SK-N-SH treated with all-trans-retinoic acid at 6 μM for 48 hours (cell line): ENCODE results near the gene NUP210L.
"Not testable (repeated sequence)": the region's sequence is repeated elsewhere in the genome, so short reads cannot be mapped to it uniquely, and the experiment has no call there.

Experiments
- ARNTL ChIP-seq: fragments of 450-650 bp; formaldehyde crosslinking; IDR thresholded peaks from 2 replicates; pipeline ENCODE4 v1.5.0; 2020; ENCODE audit warnings: low read depth, mild to moderate bottlenecking, moderate library complexity, borderline replicate concordance
- CSDC2 ChIP-seq: fragments of 250-450 bp; sonication (Bioruptor Pico); IDR thresholded peaks from 2 replicates; pipeline ENCODE4 v1.5.0; 2020; ENCODE audit warnings: mild to moderate bottlenecking, moderate library complexity
- ISL1 ChIP-seq: fragments of 250-450 bp; sonication (Bioruptor Pico); IDR thresholded peaks from 2 replicates; pipeline ENCODE4 v2.1.2; 2022; ENCODE audit warnings: mild to moderate bottlenecking, moderate library complexity
- PATZ1 ChIP-seq: fragments of 250-450 bp; sonication (Bioruptor Pico); IDR thresholded peaks from 2 replicates; pipeline ENCODE4 v1.8.0; 2020; ENCODE audit warnings: mild to moderate bottlenecking, moderate library complexity, borderline replicate concordance
- SNAI2 ChIP-seq: fragments of 250-450 bp; sonication (Bioruptor Pico); IDR thresholded peaks from 2 replicates; pipeline ENCODE4 v1.5.0; 2020; ENCODE audit warnings: mild to moderate bottlenecking, moderate library complexity
- ZC3H10 ChIP-seq: fragments of 250-450 bp; sonication (Bioruptor Pico); IDR thresholded peaks from 2 replicates; pipeline ENCODE4 v1.5.1; 2021; ENCODE audit warnings: mild to moderate bottlenecking, moderate library complexity
- ZFP30 ChIP-seq: fragments of 450-650 bp; formaldehyde crosslinking; IDR thresholded peaks from 2 replicates; pipeline ENCODE4 v1.5.0; 2022; ENCODE audit warnings: mild to moderate bottlenecking, moderate library complexity
- TF ChIP-seq, protein P1 (sequence below): fragments of 250-450 bp; sonication (Bioruptor Pico); IDR thresholded peaks from 2 replicates; pipeline ENCODE4 v1.5.1; 2020; ENCODE audit warnings: low read depth, mild to moderate bottlenecking, moderate library complexity

- TF ChIP-seq ZFP30 (CRISPR knock-in tag); PATZ1 (CRISPR knock-in tag); CSDC2; ISL1 (CRISPR knock-in tag); SNAI2; ARNTL (CRISPR knock-in tag); ZC3H10 (CRISPR knock-in tag): not testable (repeated sequence)
- TF ChIP-seq, protein P1, sequence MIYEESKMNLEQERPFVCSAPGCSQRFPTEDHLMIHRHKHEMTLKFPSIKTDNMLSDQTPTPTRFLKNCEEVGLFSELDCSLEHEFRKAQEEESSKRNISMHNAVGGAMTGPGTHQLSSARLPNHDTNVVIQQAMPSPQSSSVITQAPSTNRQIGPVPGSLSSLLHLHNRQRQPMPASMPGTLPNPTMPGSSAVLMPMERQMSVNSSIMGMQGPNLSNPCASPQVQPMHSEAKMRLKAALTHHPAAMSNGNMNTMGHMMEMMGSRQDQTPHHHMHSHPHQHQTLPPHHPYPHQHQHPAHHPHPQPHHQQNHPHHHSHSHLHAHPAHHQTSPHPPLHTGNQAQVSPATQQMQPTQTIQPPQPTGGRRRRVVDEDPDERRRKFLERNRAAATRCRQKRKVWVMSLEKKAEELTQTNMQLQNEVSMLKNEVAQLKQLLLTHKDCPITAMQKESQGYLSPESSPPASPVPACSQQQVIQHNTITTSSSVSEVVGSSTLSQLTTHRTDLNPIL: not testable (repeated sequence)
These were observed 121.2 kb downstream of the NUP210L start for GRCh38 chr1:154033697-154034096.
